GM21360 (cell line): ENCODE results near the gene CDIPT.
"Not testable (repeated sequence)": the region's sequence is repeated elsewhere in the genome, so short reads cannot be mapped to it uniquely, and the experiment has no call there.

Experiments used
- ATAC-seq: cut with Tn5 transposase; IDR thresholded peaks from one replicate; pipeline ENCODE4 v1.9.1; 2021; ENCODE audit warnings: mild to moderate bottlenecking, moderate library complexity; ENCODE audit not compliant: unreplicated experiment

Gene CDIPT

GRCh38 chr16:29862884-29863668 lies at the start of gene CDIPT:
TSS of gene CDIPT (minus strand) at chr16:29863226. CDS start at chr16:29862857, 369 bp downstream.
- ATAC-seq: peak; percentile 91

- ATAC-seq: no peak
Measured at GRCh38 chr16:29912087-29912486, 49.1 kb upstream of the CDIPT start.

GRCh38 chr16:29911676-29912010 lies 48.6 kb upstream of the CDIPT start:
- no peak for ATAC-seq

GRCh38 chr16:29910819-29911675 lies 48.0 kb upstream of the CDIPT start:
- no peak for ATAC-seq

GRCh38 chr16:29909851-29910250 lies 46.8 kb upstream of the CDIPT start:
- not testable (repeated sequence) for ATAC-seq

GRCh38 chr16:29909391-29909790 lies 46.4 kb upstream of the CDIPT start:
- no peak for ATAC-seq

- ATAC-seq: no peak
Measured at GRCh38 chr16:29908719-29909220, 45.7 kb upstream of the CDIPT start.

- ATAC-seq: no peak
Measured at GRCh38 chr16:29907973-29908372, 44.9 kb upstream of the CDIPT start.

- ATAC-seq: no peak
Measured at GRCh38 chr16:29906520-29907244, 43.7 kb upstream of the CDIPT start.

- ATAC-seq: no peak
Measured at GRCh38 chr16:29905668-29906067, 42.6 kb upstream of the CDIPT start.

GRCh38 chr16:29904947-29905346 lies 41.9 kb upstream of the CDIPT start:
- no peak for ATAC-seq

GRCh38 chr16:29903590-29903989 lies 40.6 kb upstream of the CDIPT start:
- ATAC-seq: no peak

- ATAC-seq: no peak
Measured at GRCh38 chr16:29901607-29901945, 38.5 kb upstream of the CDIPT start.

GRCh38 chr16:29900888-29901606 lies 38.0 kb upstream of the CDIPT start:
- no peak for ATAC-seq

GRCh38 chr16:29900102-29900887 lies 37.3 kb upstream of the CDIPT start, which contains the start of gene ASPHD1:
TSS of gene ASPHD1 (plus strand) at chr16:29900488. CDS start at chr16:29900972, 484 bp downstream.
- peak; percentile 63 for ATAC-seq

- ATAC-seq: no peak
Measured at GRCh38 chr16:29899516-29900101, 36.6 kb upstream of the CDIPT start, which contains the start of gene SEZ6L2. TSS of gene SEZ6L2 (minus strand) at chr16:29899550. CDS start at chr16:29899019, 531 bp downstream.

- no peak for ATAC-seq
Measured at GRCh38 chr16:29898804-29899515, 35.9 kb upstream of the CDIPT start.

GRCh38 chr16:29898135-29898803 lies 35.2 kb upstream of the CDIPT start:
- no peak for ATAC-seq
